Prostate gland (tissue), 2 donors: ENCODE results near the gene RNASEH2B. TPM values are rescaled to one million over a fixed set of nuclear protein-coding genes. Genes with fewer than 3 reads are reported as not detected.

Experiments used
- DNase-seq: peaks from one replicate; pipeline ENCODE4 v3.0.0-alpha.2; 2019; ENCODE audit warnings: low spot score
- H3K27ac ChIP-seq, 2 donors: fragments of 200-600 bp; sonication (generic); 2 replicates each; pipeline ENCODE4 v1.5.1; 2017 to 2019
- H3K27me3 ChIP-seq: fragments of 200-600 bp; sonication (generic); replicated peaks from 2 replicates; pipeline ENCODE4 v1.5.1; 2019; ENCODE audit not compliant: insufficient read depth
- H3K36me3 ChIP-seq, 2 donors: fragments of 200-600 bp; sonication (generic); 1 replicate in 1 of 2; 2 replicates in 1 of 2; pipeline versions ENCODE4 v1.5.1 to v1.8.1; 2017 to 2019
- H3K4me1 ChIP-seq: fragments of 200-600 bp; sonication (generic); replicated peaks from 2 replicates; pipeline ENCODE4 v1.5.1; 2019
- H3K4me3 ChIP-seq, 2 donors: fragments of 200-600 bp; sonication (generic); 2 replicates each; pipeline ENCODE4 v1.5.1; 2017 to 2019
- H3K9me3 ChIP-seq: fragments of 200-600 bp; sonication (generic); 2 replicates; pipeline ENCODE4 v1.5.1; 2017
- POLR2A ChIP-seq: fragments of 450-650 bp; IDR thresholded peaks from one replicate; pipeline ENCODE4 v1.6.1; 2016; ENCODE audit warnings: antibody characterized with exemption, mild to moderate bottlenecking
- POLR2AphosphoS5 ChIP-seq: sonication (generic); formaldehyde crosslinking; IDR thresholded peaks from one replicate; pipeline ENCODE4 v1.6.1; 2017; ENCODE audit warnings: antibody characterized with exemption
- WGBS: methylation state at CpG from one replicate; pipeline ENCODE4 v1.1.5; 2018; 5-methylcytosine and 5-hydroxymethylcytosine counted together
- intact Hi-C: fragments of 100-400 bp; cut with DNase I; formaldehyde crosslinking; loops from one replicate; pipeline ENCODE4 v1.14.2; 2022
- total RNA-seq, 2 donors: library from RNA; depleted of rRNA; stranded (reverse); fragments of >200 nt; gene quantifications; one replicate each; pipeline ENCODE4 v1.1.0, GENCODE V29; 2016
- TF ChIP-seq, protein P1 (sequence below), 4 experiments: fragments of 200-600 bp in 2 of 4; fragments of 450-650 bp in 2 of 4; sonication (generic) in 2 of 4; IDR thresholded peaks; 1 replicate in 3 of 4; 2 replicates in 1 of 4; pipeline ENCODE4 v1.5.1; 2016 to 2019; ENCODE audit warnings: antibody characterized with exemption in 4 of 4, mild to moderate bottlenecking in 2 of 4, moderate library complexity in 2 of 4

Gene RNASEH2B
- total RNA-seq, 2 donors from 2014 or later = 34.1 to 54.9 TPM

GRCh38 chr13:50871405-50871804 is 38.2 kb upstream of the RNASEH2B start:
- Histone ChIP-seq H3K4me1 (no peaks in the 10 kb centered on the region), H3K9me3 (no peaks in the 10 kb centered on the region), H3K4me3 (no peak overlapping the region), H3K27me3 (no peaks in the 10 kb centered on the region), H3K27ac (no peak overlapping the region), H3K36me3 (no peaks in the 10 kb centered on the region)
- no peak for DNase-seq
- TF ChIP-seq POLR2AphosphoS5 = no peak
- intact Hi-C loops = no loop called here
- WGBS = 81% methylated on average over 1 of the region's 1 CpG

DNA sequence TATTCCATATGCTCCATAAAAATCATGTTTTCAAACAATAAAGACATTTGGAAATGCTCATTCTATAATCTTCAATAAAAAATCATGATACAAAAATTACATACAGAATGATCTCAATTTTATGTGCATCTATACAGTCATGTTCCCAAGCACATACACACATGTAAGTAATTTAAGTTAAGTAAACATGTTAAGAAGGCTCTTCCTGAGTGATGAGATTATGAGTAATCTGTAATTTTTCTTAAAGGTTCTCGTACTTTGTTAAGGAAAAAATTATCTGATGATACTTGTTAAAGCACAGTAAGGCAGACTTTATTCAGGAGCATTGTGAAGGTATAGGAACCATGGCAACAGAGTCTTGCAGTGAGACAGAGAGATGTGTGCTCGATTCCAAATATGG is 36.1 kb upstream of the RNASEH2B start:
- intact Hi-C loops = no loop called here
- DNase-seq = no peak
- 58% methylated on average over 2 of the region's 2 CpGs for WGBS
- no peak overlapping the region for H3K4me3 ChIP-seq
- no peak for TF ChIP-seq POLR2A
- no peak for TF ChIP-seq POLR2AphosphoS5
- TF ChIP-seq, protein P1, sequence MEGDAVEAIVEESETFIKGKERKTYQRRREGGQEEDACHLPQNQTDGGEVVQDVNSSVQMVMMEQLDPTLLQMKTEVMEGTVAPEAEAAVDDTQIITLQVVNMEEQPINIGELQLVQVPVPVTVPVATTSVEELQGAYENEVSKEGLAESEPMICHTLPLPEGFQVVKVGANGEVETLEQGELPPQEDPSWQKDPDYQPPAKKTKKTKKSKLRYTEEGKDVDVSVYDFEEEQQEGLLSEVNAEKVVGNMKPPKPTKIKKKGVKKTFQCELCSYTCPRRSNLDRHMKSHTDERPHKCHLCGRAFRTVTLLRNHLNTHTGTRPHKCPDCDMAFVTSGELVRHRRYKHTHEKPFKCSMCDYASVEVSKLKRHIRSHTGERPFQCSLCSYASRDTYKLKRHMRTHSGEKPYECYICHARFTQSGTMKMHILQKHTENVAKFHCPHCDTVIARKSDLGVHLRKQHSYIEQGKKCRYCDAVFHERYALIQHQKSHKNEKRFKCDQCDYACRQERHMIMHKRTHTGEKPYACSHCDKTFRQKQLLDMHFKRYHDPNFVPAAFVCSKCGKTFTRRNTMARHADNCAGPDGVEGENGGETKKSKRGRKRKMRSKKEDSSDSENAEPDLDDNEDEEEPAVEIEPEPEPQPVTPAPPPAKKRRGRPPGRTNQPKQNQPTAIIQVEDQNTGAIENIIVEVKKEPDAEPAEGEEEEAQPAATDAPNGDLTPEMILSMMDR (IDR thresholded peaks at IDR 0.05) = no peak
- H3K4me1 ChIP-seq = no peaks in the 10 kb centered on the region
- H3K36me3 ChIP-seq = no peaks in the 10 kb centered on the region
- H3K27me3 ChIP-seq = no peaks in the 10 kb centered on the region
- no peaks in the 10 kb centered on the region for H3K9me3 ChIP-seq
- no peak overlapping the region for H3K27ac ChIP-seq

- Histone ChIP-seq H3K4me1 (no peaks in the 10 kb centered on the region), H3K36me3 (no peaks in the 10 kb centered on the region), H3K4me3 (no peak overlapping the region), H3K27ac (no peak overlapping the region), H3K27me3 (no peaks in the 10 kb centered on the region), H3K9me3 (no peaks in the 10 kb centered on the region)
- intact Hi-C loops = no loop called here
- DNase-seq = no peak
- WGBS = 96% methylated on average over 2 of the region's 2 CpGs
- TF ChIP-seq, protein P1 (IDR thresholded peaks at IDR 0.05) = no peak
- no peak for TF ChIP-seq POLR2AphosphoS5
- TF ChIP-seq POLR2A = no peak
Observed at GRCh38 chr13:50873991-50874390, 35.6 kb upstream of the RNASEH2B start.

DNA sequence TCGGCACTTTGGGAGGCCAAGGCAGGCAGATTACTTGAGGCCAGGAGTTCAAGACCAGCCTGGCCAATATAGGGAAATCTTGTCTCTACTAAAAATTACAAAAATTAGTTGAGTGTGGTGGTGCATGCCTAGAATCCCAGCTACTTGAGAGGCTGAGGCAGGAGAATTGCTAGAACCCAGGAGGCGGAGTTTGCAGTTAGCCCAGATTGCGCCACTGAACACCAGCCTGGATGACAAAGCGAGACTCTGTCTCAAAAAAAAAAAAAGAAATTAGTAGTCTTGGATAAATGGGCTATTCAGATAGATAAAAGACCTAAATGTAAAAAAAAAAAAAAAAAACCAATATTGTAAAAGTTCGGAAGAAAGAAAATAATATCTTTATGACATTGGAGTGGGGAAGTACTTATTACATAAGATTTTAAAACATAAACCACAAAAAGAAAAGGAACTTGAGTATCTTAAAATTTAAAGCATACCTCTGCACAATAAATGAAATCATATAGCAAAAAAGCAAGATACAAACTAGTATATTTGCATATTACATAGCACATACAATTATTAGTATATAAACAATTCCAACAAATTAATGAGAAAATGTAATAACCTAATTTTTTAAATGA is 26.7 kb upstream of the RNASEH2B start:
- Histone ChIP-seq H3K4me3 (no peak overlapping the region), H3K27ac (no peak overlapping the region), H3K4me1 (no peaks in the 10 kb centered on the region), H3K9me3 (no peaks in the 10 kb centered on the region), H3K36me3 (no peaks in the 10 kb centered on the region), H3K27me3 (no peaks in the 10 kb centered on the region)
- 90% methylated on average over 5 of the region's 5 CpGs for WGBS
- DNase-seq = no peak
- intact Hi-C loops = no loop called here
- TF ChIP-seq, protein P1 (IDR thresholded peaks at IDR 0.05) = no peak
- TF ChIP-seq POLR2A = no peak
- TF ChIP-seq POLR2AphosphoS5 = no peak

DNA sequence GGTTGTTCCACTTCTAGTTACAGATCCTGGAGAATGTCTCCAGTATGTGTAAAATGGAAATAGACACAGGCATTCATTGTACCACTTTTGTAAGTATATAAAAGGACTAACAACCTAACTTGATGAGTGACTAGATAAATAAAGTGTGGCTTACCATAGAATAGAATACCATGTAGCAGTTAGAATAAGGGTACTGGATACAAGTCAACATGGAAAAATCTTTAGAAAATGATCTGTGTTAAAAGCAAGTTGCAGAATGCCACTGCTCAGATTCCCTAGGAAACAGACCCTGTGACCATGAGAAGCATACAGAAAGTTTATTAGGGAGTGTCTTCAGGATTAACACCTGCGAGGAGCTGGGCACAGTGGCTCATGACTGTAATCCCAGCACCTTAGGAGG is 25.9 kb upstream of the RNASEH2B start:
- Histone ChIP-seq H3K4me1 (no peaks in the 10 kb centered on the region), H3K27me3 (no peaks in the 10 kb centered on the region), H3K4me3 (no peak overlapping the region), H3K9me3 (no peaks in the 10 kb centered on the region), H3K36me3 (no peaks in the 10 kb centered on the region), H3K27ac (no peak overlapping the region)
- 70% methylated on average over 1 of the region's 1 CpG for WGBS
- intact Hi-C loops = no loop called here
- DNase-seq = no peak
- TF ChIP-seq, protein P1 (IDR thresholded peaks at IDR 0.05) = no peak
- TF ChIP-seq POLR2A (no peak), POLR2AphosphoS5 (no peak)
